Endometrial microvascular endothelial cells (primary cell): ENCODE measurements around the gene USP36. TPM values are rescaled to one million over a fixed set of nuclear protein-coding genes. Genes with fewer than 3 reads are reported as not detected.
"Not testable (repeated sequence)": the region's sequence is repeated elsewhere in the genome, so short reads cannot be mapped to it uniquely, and the experiment has no call there.

Experiments used
- in situ Hi-C: cut with HindIII; loops from 2 replicates; pipeline ENCODE4 v1.10.0; 2017; ENCODE audit warnings: low sequenced_read_pairs, low pct_unique_long_range_greater_than_20kb; ENCODE audit errors: inconsistent ontology term
- total RNA-seq: library from RNA; depleted of rRNA; stranded (reverse); fragments of >200 nt; gene quantifications from one replicate; pipeline ENCODE4 v1.2.3, GENCODE V29; 2015; ENCODE audit errors: inconsistent ontology term

Gene USP36
- total RNA-seq, 1 donor from 2014 or later = 38.4 TPM

GRCh38 chr17:78785011-78785662 is 55.5 kb downstream of the USP36 start:
- in situ Hi-C loops = no loop called here

- in situ Hi-C loops = no loop called here
These were observed 56.3 kb downstream of the USP36 start for GRCh38 chr17:78784352-78784751.

- in situ Hi-C loops = no loop called here
These were observed 56.8 kb downstream of the USP36 start for GRCh38 chr17:78783711-78784324.

GRCh38 chr17:78781893-78782304 is 58.7 kb downstream of the USP36 start, which contains the start of gene CYTH1:
Gene CYTH1 (minus strand): TSS chr17:78782273. CDS start chr17:78782223, 50 bp downstream.
- in situ Hi-C loops = no loop called here

- in situ Hi-C loops = no loop called here
These were observed 59.3 kb downstream of the USP36 start for GRCh38 chr17:78781104-78781892.

- in situ Hi-C loops = no loop called here
These were observed 60.3 kb downstream of the USP36 start for GRCh38 chr17:78780335-78780734.

- in situ Hi-C loops = no loop called here
These were observed 60.8 kb downstream of the USP36 start for GRCh38 chr17:78779850-78780249.

- in situ Hi-C loops = not testable (repeated sequence)
These were observed 61.3 kb downstream of the USP36 start for GRCh38 chr17:78779286-78779651.

GRCh38 chr17:78777881-78778280 is 62.7 kb downstream of the USP36 start:
- in situ Hi-C loops = no loop called here

GRCh38 chr17:78774956-78775571 is 65.5 kb downstream of the USP36 start:
- in situ Hi-C loops = no loop called here

GRCh38 chr17:78774453-78774852 is 66.2 kb downstream of the USP36 start:
- in situ Hi-C loops = no loop called here

- in situ Hi-C loops = no loop called here
These were observed 68.7 kb downstream of the USP36 start for GRCh38 chr17:78771758-78772382.

- in situ Hi-C loops = no loop called here
These were observed 71.3 kb downstream of the USP36 start for GRCh38 chr17:78769196-78769773.

- in situ Hi-C loops = no loop called here
These were observed 72.8 kb downstream of the USP36 start for GRCh38 chr17:78767806-78768205.

GRCh38 chr17:78766743-78767294 is 73.8 kb downstream of the USP36 start:
- in situ Hi-C loops = no loop called here

GRCh38 chr17:78766225-78766624 is 74.4 kb downstream of the USP36 start:
- in situ Hi-C loops = no loop called here

GRCh38 chr17:78765821-78766220 is 74.8 kb downstream of the USP36 start:
- in situ Hi-C loops = no loop called here

GRCh38 chr17:78764871-78765270 is 75.7 kb downstream of the USP36 start:
- in situ Hi-C loops = no loop called here
